Keratinocyte (primary cell): ENCODE measurements around the gene VILL.

ENCODE experiments used
- EZH2 ChIP-seq: IDR thresholded peaks from one replicate; pipeline ENCODE4 v1.6.1; 2012; ENCODE audit warnings: inconsistent platforms, mild to moderate bottlenecking, low read length, moderate library complexity
- TF ChIP-seq, protein P1 (sequence below), 3 experiments: IDR thresholded peaks in 1 of 3; conservative IDR thresholded peaks in 1 of 3; optimal IDR thresholded peaks in 1 of 3; 2 replicates in 2 of 3; 3 replicates in 1 of 3; pipeline versions ENCODE3 to v1.5.1; 2011; ENCODE audit warnings: low read length in 3 of 3, mild to moderate bottlenecking in 3 of 3, moderate library complexity in 2 of 3, control low read depth in 1 of 3, inconsistent platforms in 1 of 3; ENCODE audit not compliant: insufficient read depth in 2 of 3; ENCODE audit errors: extremely low read depth in 1 of 3

DNA sequence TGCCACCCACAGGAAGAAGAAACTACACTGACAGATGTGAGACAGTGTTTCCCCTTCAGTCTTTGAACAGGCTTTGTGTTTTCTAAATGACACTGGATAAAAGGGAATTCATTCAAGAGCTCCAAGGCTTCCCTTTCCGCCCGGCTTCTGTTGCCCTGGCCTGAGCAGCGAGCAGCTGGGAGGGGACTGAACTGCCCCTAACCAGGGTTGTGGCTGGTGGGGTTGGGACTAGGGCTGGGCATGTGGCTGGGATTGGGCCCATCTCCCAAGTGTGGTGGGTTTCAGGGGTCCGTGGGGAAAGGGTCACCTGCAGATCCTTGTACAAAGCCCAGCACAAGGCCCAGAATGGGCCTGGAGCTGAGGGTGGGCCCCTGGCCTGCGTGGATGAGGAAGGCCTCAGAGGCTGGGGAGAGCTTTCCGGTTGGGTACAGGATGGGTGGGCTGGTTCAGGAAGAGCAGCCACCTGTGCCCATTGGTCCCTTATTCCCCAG, 10.4 kb downstream of the VILL start:
- TF ChIP-seq, protein P1, sequence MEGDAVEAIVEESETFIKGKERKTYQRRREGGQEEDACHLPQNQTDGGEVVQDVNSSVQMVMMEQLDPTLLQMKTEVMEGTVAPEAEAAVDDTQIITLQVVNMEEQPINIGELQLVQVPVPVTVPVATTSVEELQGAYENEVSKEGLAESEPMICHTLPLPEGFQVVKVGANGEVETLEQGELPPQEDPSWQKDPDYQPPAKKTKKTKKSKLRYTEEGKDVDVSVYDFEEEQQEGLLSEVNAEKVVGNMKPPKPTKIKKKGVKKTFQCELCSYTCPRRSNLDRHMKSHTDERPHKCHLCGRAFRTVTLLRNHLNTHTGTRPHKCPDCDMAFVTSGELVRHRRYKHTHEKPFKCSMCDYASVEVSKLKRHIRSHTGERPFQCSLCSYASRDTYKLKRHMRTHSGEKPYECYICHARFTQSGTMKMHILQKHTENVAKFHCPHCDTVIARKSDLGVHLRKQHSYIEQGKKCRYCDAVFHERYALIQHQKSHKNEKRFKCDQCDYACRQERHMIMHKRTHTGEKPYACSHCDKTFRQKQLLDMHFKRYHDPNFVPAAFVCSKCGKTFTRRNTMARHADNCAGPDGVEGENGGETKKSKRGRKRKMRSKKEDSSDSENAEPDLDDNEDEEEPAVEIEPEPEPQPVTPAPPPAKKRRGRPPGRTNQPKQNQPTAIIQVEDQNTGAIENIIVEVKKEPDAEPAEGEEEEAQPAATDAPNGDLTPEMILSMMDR (optimal IDR thresholded peaks at IDR 0.05 in 1 of 3, IDR thresholded peaks at IDR 0.05 in 1 of 3, conservative IDR thresholded peaks at IDR 0.05 in 1 of 3; ENCODE audit: extremely low read depth in 1 of 3, insufficient read depth in 2 of 3, low read length in 3 of 3): no peak
- no peak for TF ChIP-seq EZH2
